ENCODE measurements around the gene ARMC9.
A peak's percentile ranks its signal among the peaks of the same experiment; 100 is the strongest.
"Not testable (repeated sequence)": the region's sequence is repeated elsewhere in the genome, so short reads cannot be mapped to it uniquely, and the experiment has no call there.

The ARMC9 gene

DNA sequence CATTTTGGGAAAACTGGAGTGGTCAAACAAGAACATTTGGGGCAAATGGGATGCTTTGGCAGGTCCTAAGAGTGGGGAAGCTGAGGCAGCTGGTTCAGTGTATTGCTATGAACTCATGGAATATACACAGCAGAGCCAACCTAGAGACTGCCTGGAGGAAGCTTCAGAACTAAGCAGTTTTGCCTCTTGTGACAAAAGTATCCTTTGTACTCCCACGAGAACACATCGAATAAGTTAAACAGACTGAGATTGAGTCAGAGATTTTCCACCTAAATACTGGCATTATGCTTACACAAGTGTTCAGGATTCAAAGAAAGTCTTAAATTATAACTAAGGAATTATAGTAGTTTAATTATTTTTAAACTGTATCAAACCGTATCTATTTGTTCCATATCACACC, 5.2 kb upstream of the ARMC9 start:
- DNase-seq (ENCODE audit: low spot score) = no peak
- H2BK12ac ChIP-seq (ENCODE audit: low read length) = no peak overlapping the region
- H3K4me2 ChIP-seq (ENCODE audit: insufficient read depth, low read length, poor library complexity, severe bottlenecking) = no peak overlapping the region
- no peak overlapping the region for H2AK5ac ChIP-seq (ENCODE audit: low read depth, low read length)
- no peak overlapping the region for H3K27ac ChIP-seq (replicated peaks; ENCODE audit: low read length)
- no peak overlapping the region for H3K14ac ChIP-seq (ENCODE audit: low read length)
- H4K8ac ChIP-seq (ENCODE audit: low read depth, low read length) = no peak overlapping the region
- no peaks in the 10 kb centered on the region for H3K9me3 ChIP-seq (replicated peaks in 1 of 2; ENCODE audit: control insufficient read depth in 2 of 2, insufficient read depth in 1 of 2, low read depth in 1 of 2, low read length in 2 of 2)
- H2BK15ac ChIP-seq (ENCODE audit: low read length) = no peak overlapping the region
- peaks cover 9 to 14% of the 10 kb centered on the region in 2 donors for H3K4me1 ChIP-seq (ENCODE audit: control insufficient read depth in 2 of 2, insufficient read depth in 1 of 2, low read depth in 1 of 2, low read length in 2 of 2)
- no peak overlapping the region for H3K4me3 ChIP-seq (ENCODE audit: low read length in 2 of 2)
- no peak overlapping the region for H2BK120ac ChIP-seq (ENCODE audit: low read depth, low read length)
- no peak overlapping the region for H3K18ac ChIP-seq (ENCODE audit: low read length)
- no peaks in the 10 kb centered on the region for H3K36me3 ChIP-seq (replicated peaks in 1 of 2; ENCODE audit: control insufficient read depth in 2 of 2, insufficient read depth in 2 of 2, low read length in 2 of 2)
- H3K23ac ChIP-seq (ENCODE audit: low read depth, low read length, poor library complexity) = no peak overlapping the region
- H3K4ac ChIP-seq (ENCODE audit: low read length) = no peak overlapping the region
- peaks cover 0 to 5% (median 2%) of the 10 kb centered on the region in 3 experiments for H3K27me3 ChIP-seq (ENCODE audit: control insufficient read depth in 3 of 3, insufficient read depth in 3 of 3, low read depth in 1 of 3, low read length in 3 of 3)
- H3K9ac ChIP-seq (ENCODE audit: low read depth, low read length, poor library complexity) = no peak overlapping the region
- H2AFZ ChIP-seq (ENCODE audit: low read length) = no peak overlapping the region
- H3K79me1 ChIP-seq (ENCODE audit: low read depth, low read length) = no peaks in the 10 kb centered on the region
- no peak overlapping the region for H4K91ac ChIP-seq (ENCODE audit: low read depth, low read length, poor library complexity)
- H2BK5ac ChIP-seq (ENCODE audit: low read length) = no peak overlapping the region
- no CpG with 5 or more reads among the region's 3 CpGs for WGBS, 2 donors (ENCODE audit: extremely low coverage in 2 of 2, insufficient read length in 2 of 2, insufficient replicate concordance in 1 of 2)

DNA sequence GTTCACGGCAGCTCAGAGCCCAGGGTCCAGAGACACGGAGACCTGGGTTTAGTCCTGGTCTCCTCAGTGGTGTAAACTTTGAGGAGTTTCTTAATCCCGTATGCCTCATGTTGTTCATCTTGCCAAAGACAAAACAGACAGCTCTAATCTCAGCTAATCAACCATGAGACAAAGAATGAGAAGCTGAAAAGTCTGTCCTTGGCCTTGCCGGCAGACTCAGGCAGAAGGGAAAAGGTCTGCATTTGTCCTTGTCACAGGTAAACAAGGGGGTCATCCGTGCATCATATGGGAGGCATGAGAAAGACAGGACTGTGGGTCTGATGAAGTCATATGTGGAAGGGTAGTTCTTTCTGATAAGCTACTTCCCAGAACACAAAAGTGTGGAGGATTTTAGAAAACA, 1.8 kb upstream of the ARMC9 start:
- no CpG with 5 or more reads among the region's 5 CpGs for WGBS, 2 donors (ENCODE audit: extremely low coverage in 2 of 2, insufficient read length in 2 of 2, insufficient replicate concordance in 1 of 2)
- Histone ChIP-seq H4K8ac (ENCODE audit: low read depth, low read length) (no peak overlapping the region), H3K27me3 (ENCODE audit: control insufficient read depth in 3 of 3, insufficient read depth in 3 of 3, low read depth in 1 of 3, low read length in 3 of 3) (no peaks in the 10 kb centered on the region), H3K14ac (ENCODE audit: low read length) (no peak overlapping the region), H3K23ac (ENCODE audit: low read depth, low read length, poor library complexity) (no peak overlapping the region), H3K36me3 (replicated peaks in 1 of 2; ENCODE audit: control insufficient read depth in 2 of 2, insufficient read depth in 2 of 2, low read length in 2 of 2) (peaks cover 3 to 11% of the 10 kb centered on the region in 2 donors), H3K9me3 (replicated peaks in 1 of 2; ENCODE audit: control insufficient read depth in 2 of 2, insufficient read depth in 1 of 2, low read depth in 1 of 2, low read length in 2 of 2) (no peaks in the 10 kb centered on the region), H3K4ac (ENCODE audit: low read length) (no peak overlapping the region), H2BK15ac (ENCODE audit: low read length) (no peak overlapping the region), H2AK5ac (ENCODE audit: low read depth, low read length) (no peak overlapping the region), H2BK5ac (ENCODE audit: low read length) (no peak overlapping the region), H4K91ac (ENCODE audit: low read depth, low read length, poor library complexity) (no peak overlapping the region), H2BK120ac (ENCODE audit: low read depth, low read length) (no peak overlapping the region), H2BK12ac (ENCODE audit: low read length) (no peak overlapping the region), H3K4me1 (ENCODE audit: control insufficient read depth in 2 of 2, insufficient read depth in 1 of 2, low read depth in 1 of 2, low read length in 2 of 2) (peaks cover 5 to 6% of the 10 kb centered on the region in 2 donors), H3K9ac (ENCODE audit: low read depth, low read length, poor library complexity) (no peak overlapping the region), H3K18ac (ENCODE audit: low read length) (no peak overlapping the region), H3K79me1 (ENCODE audit: low read depth, low read length) (no peaks in the 10 kb centered on the region), H3K4me3 (ENCODE audit: low read length in 2 of 2) (no peak overlapping the region), H3K4me2 (ENCODE audit: insufficient read depth, low read length, poor library complexity, severe bottlenecking) (no peak overlapping the region), H2AFZ (ENCODE audit: low read length) (no peak overlapping the region), H3K27ac (replicated peaks; ENCODE audit: low read length) (no peak overlapping the region)
- DNase-seq (ENCODE audit: low spot score) = no peak

DNA sequence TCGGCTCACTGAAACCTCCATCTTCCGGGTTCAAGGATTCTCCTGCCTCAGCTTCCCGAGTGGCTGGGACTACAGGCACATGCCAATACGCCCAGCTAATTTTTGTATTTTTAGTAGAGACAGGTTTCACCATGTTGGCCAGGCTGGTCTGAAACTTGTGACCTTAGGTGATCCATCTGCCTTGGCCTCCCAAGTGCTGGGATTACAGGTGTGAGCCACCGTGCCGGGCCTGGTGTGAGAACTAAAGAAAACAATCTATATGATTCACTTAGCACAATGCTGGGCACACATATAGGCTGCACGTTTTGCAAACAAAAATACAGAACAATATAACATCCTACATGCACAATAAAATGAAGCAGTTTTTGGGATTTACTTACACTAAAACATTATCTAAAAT, 1.2 kb upstream of the ARMC9 start:
- WGBS, 2 donors (ENCODE audit: extremely low coverage in 2 of 2, insufficient read length in 2 of 2, insufficient replicate concordance in 1 of 2) = no CpG with 5 or more reads among the region's 7 CpGs
- H4K8ac ChIP-seq (ENCODE audit: low read depth, low read length); H3K27ac ChIP-seq (replicated peaks; ENCODE audit: low read length); H3K18ac ChIP-seq (ENCODE audit: low read length); H3K4me2 ChIP-seq (ENCODE audit: insufficient read depth, low read length, poor library complexity, severe bottlenecking); DNase-seq (ENCODE audit: low spot score); H2BK15ac ChIP-seq (ENCODE audit: low read length); H2BK5ac ChIP-seq (ENCODE audit: low read length); H3K14ac ChIP-seq (ENCODE audit: low read length); H4K91ac ChIP-seq (ENCODE audit: low read depth, low read length, poor library complexity); H3K79me1 ChIP-seq (ENCODE audit: low read depth, low read length); H2BK120ac ChIP-seq (ENCODE audit: low read depth, low read length); H3K4me3 ChIP-seq (ENCODE audit: low read length in 2 of 2); H3K9me3 ChIP-seq (replicated peaks in 1 of 2; ENCODE audit: control insufficient read depth in 2 of 2, insufficient read depth in 1 of 2, low read depth in 1 of 2, low read length in 2 of 2); H3K9ac ChIP-seq (ENCODE audit: low read depth, low read length, poor library complexity); H3K23ac ChIP-seq (ENCODE audit: low read depth, low read length, poor library complexity); H2AK5ac ChIP-seq (ENCODE audit: low read depth, low read length); H3K4me1 ChIP-seq (ENCODE audit: control insufficient read depth in 2 of 2, insufficient read depth in 1 of 2, low read depth in 1 of 2, low read length in 2 of 2); H3K27me3 ChIP-seq (ENCODE audit: control insufficient read depth in 3 of 3, insufficient read depth in 3 of 3, low read depth in 1 of 3, low read length in 3 of 3); H2BK12ac ChIP-seq (ENCODE audit: low read length); H3K4ac ChIP-seq (ENCODE audit: low read length): not testable (repeated sequence)
- peaks cover 3 to 15% of the 10 kb centered on the region in 2 donors for H3K36me3 ChIP-seq (replicated peaks in 1 of 2; ENCODE audit: control insufficient read depth in 2 of 2, insufficient read depth in 2 of 2, low read length in 2 of 2)
- peak overlapping the region; percentile 96 for H2AFZ ChIP-seq (ENCODE audit: low read length)

DNA sequence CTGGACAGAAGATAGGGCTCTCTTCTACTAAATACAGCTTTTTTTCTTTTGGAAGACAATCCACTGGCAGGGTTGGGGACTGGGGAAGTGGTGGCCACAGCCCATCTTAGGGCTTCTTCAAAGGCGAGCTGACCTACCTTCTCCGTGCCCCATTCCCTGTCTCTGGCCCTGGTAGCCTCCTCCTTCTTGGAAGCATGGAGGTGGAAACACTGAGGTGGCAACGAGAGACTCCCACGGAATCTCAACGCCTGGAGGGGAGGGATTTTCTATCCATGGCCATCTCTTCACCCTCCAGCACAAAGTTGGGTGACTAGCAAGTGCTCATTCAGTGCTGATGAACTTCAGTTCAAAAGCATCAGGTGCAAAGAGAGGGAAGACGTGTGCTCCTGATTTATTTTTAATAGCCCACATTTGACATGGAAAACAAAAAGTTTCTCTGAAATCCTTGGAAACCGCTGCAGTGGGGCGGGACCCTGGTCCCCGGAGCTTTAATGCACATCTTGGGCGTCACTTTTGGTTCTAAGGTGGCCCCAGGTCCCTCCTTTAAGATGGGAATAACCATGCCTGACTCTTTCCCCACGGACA, 633 bp upstream of the ARMC9 start:
- no peak overlapping the region for H2BK15ac ChIP-seq (ENCODE audit: low read length)
- no peak overlapping the region for H2AK5ac ChIP-seq (ENCODE audit: low read depth, low read length)
- H2BK12ac ChIP-seq (ENCODE audit: low read length) = no peak overlapping the region
- H3K23ac ChIP-seq (ENCODE audit: low read depth, low read length, poor library complexity) = no peak overlapping the region
- H3K27ac ChIP-seq (replicated peaks; ENCODE audit: low read length) = no peak overlapping the region
- no peak overlapping the region for H3K14ac ChIP-seq (ENCODE audit: low read length)
- no peak overlapping the region for H2BK120ac ChIP-seq (ENCODE audit: low read depth, low read length)
- H3K36me3 ChIP-seq (replicated peaks in 1 of 2; ENCODE audit: control insufficient read depth in 2 of 2, insufficient read depth in 2 of 2, low read length in 2 of 2) = peaks cover 9 to 21% of the 10 kb centered on the region in 2 donors
- H4K8ac ChIP-seq (ENCODE audit: low read depth, low read length) = no peak overlapping the region
- no peak overlapping the region for H3K18ac ChIP-seq (ENCODE audit: low read length)
- WGBS, 2 donors (ENCODE audit: extremely low coverage in 2 of 2, insufficient read length in 2 of 2, insufficient replicate concordance in 1 of 2) = no CpG with 5 or more reads among the region's 11 CpGs
- no peaks in the 10 kb centered on the region for H3K27me3 ChIP-seq (ENCODE audit: control insufficient read depth in 3 of 3, insufficient read depth in 3 of 3, low read depth in 1 of 3, low read length in 3 of 3)
- no peak overlapping the region for H3K4ac ChIP-seq (ENCODE audit: low read length)
- H3K4me2 ChIP-seq (ENCODE audit: insufficient read depth, low read length, poor library complexity, severe bottlenecking) = peak overlapping the region; percentile 72
- peak overlapping the region; percentile 96 for H3K9ac ChIP-seq (ENCODE audit: low read depth, low read length, poor library complexity)
- DNase-seq (ENCODE audit: low spot score) = no peak
- no peak overlapping the region for H2BK5ac ChIP-seq (ENCODE audit: low read length)
- H3K4me1 ChIP-seq (ENCODE audit: control insufficient read depth in 2 of 2, insufficient read depth in 1 of 2, low read depth in 1 of 2, low read length in 2 of 2) = peaks cover 2 to 5% of the 10 kb centered on the region in 2 donors
- H4K91ac ChIP-seq (ENCODE audit: low read depth, low read length, poor library complexity) = no peak overlapping the region
- peak overlapping the region; percentile 96 for H2AFZ ChIP-seq (ENCODE audit: low read length)
- peak overlapping the region; percentile 95 to 96 for H3K4me3 ChIP-seq (ENCODE audit: low read length in 2 of 2)
- H3K9me3 ChIP-seq (replicated peaks in 1 of 2; ENCODE audit: control insufficient read depth in 2 of 2, insufficient read depth in 1 of 2, low read depth in 1 of 2, low read length in 2 of 2) = peaks cover 0 to 2% of the 10 kb centered on the region in 2 donors
- H3K79me1 ChIP-seq (ENCODE audit: low read depth, low read length) = no peaks in the 10 kb centered on the region
